Activated naive CD8-positive, alpha-beta T cell treated with anti-CD3 and anti-CD28 coated beads for 36 hours (primary cell): ENCODE measurements around the gene DYNC1LI2. TPM values are rescaled to one million over a fixed set of nuclear protein-coding genes. Genes with fewer than 3 reads are reported as not detected.

Experiments used
- DNase-seq: peaks from one replicate; pipeline ENCODE4 v3.0.0; 2021
- H3K27ac Mint-ChIP-seq: one replicate; pipeline ENCODE4 v1.8.0; 2022; ENCODE audit warnings: mild to moderate bottlenecking, moderate library complexity, mixed read lengths
- H3K27me3 Mint-ChIP-seq: one replicate; pipeline ENCODE4 v1.8.0; 2022; ENCODE audit warnings: mild to moderate bottlenecking, mixed read lengths
- H3K36me3 Mint-ChIP-seq: one replicate; pipeline ENCODE4 v1.8.0; 2021; ENCODE audit warnings: mild to moderate bottlenecking, mixed read lengths
- H3K4me1 Mint-ChIP-seq: one replicate; pipeline ENCODE4 v1.8.0; 2021; ENCODE audit warnings: mixed read lengths
- H3K4me3 Mint-ChIP-seq: one replicate; pipeline ENCODE4 v1.8.0; 2022; ENCODE audit warnings: mild to moderate bottlenecking, moderate library complexity, mixed read lengths
- H3K9me3 Mint-ChIP-seq: one replicate; pipeline ENCODE4 v1.8.0; 2022; ENCODE audit warnings: mixed read lengths
- total RNA-seq, 2 experiments: library from RNA; stranded (reverse); gene quantifications; one replicate each; pipeline ENCODE4 v1.2.3, GENCODE V29; 2021

Gene DYNC1LI2
- total RNA-seq, 2 experiments from 2014 or later, result 38.8 to 41.1 TPM

DNA sequence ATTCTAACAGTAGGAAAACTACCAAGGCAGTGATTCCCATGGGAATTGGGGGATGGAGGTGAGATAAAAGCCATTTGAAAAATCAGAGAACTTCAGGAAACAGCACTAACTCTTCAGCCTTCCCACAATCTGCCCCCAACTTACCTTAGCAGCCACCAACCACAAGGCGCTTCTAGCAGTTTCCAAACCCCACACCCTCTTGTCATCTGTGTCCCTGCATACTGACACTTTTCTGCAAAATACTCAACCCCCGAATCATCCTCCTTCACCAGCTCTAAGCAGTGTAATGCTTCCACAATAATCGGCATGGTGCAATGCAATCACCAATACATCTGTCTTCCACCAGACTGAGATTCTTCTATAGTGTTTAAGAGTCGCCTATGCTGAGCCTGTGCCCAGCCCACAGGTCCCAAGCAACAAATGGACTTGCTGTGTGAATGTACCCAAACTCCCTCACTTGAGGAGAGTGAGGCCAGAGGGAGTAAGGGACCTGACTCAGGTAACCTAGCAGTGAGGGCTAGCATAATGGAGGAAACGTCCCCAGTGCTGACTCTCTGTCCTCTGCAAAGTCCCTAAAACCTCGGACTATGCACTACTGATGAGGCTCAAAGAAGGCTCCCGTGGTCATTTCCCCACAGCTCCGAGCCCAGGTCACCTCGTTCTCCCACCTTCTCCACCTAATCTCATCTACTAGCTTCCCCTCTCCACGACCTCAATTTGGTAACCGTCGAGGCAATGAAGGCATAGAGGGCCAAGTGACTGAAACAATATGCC lies 943 bp downstream of the DYNC1LI2 start:
- no peak for DNase-seq
- H3K4me3 Mint-ChIP-seq, result peak overlapping the region; percentile 83
- H3K27ac Mint-ChIP-seq, result peak overlapping the region; percentile 68
- peaks cover 5% of the 10 kb centered on the region for H3K27me3 Mint-ChIP-seq
- H3K36me3 Mint-ChIP-seq, result peaks cover 14% of the 10 kb centered on the region
- peaks cover 40% of the 10 kb centered on the region for H3K4me1 Mint-ChIP-seq
- no peaks in the 10 kb centered on the region for H3K9me3 Mint-ChIP-seq

DNA sequence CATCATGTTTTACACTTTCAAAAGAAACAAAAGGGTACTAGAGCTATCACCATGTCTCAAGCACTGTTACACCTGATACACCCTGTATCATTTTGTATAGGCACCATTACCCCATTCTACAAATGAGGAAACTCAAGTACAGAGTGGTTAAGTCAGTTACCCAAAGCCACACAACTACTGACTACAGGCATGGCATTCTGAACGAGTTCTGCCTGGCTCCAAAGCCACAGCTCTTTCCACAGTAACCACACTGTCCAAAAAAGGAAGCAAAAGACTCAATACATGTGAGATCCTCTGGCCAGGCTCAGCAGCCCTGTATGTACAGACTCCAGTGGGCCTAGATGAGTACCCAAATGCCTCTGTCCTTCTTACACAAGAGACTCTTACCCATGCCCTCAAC lies 4.7 kb downstream of the DYNC1LI2 start:
- Mint-ChIP-seq H3K27me3 (no peaks in the 10 kb centered on the region), H3K27ac (peak overlapping the region; percentile 69), H3K9me3 (no peaks in the 10 kb centered on the region), H3K4me3 (peak overlapping the region; percentile 4), H3K4me1 (peaks cover 34% of the 10 kb centered on the region), H3K36me3 (peaks cover 18% of the 10 kb centered on the region)
- DNase-seq, result peak; percentile 34

DNA sequence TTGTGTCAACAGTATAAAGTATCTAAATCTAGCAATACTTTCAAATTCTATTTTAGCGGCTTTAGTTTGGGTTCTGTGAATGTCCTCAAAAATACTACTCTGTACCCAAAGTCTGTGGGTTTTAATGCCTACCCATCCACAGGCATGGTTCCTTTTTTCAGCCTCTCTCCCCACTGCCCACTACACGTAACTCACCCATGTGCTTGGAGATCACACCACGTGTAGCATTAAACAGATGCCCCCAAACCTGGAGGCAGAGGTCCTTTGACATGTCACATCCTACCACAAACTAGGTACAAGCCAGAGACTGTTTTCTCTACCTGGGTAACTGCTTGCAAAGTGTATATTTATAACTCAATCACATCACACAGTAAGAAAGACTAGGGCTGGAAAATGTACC lies 5.4 kb downstream of the DYNC1LI2 start:
- Mint-ChIP-seq H3K27ac (peak overlapping the region; percentile 10), H3K4me1 (peaks cover 34% of the 10 kb centered on the region), H3K9me3 (no peaks in the 10 kb centered on the region), H3K36me3 (peaks cover 20% of the 10 kb centered on the region), H3K4me3 (no peak overlapping the region), H3K27me3 (no peaks in the 10 kb centered on the region)
- DNase-seq, result no peak

DNA sequence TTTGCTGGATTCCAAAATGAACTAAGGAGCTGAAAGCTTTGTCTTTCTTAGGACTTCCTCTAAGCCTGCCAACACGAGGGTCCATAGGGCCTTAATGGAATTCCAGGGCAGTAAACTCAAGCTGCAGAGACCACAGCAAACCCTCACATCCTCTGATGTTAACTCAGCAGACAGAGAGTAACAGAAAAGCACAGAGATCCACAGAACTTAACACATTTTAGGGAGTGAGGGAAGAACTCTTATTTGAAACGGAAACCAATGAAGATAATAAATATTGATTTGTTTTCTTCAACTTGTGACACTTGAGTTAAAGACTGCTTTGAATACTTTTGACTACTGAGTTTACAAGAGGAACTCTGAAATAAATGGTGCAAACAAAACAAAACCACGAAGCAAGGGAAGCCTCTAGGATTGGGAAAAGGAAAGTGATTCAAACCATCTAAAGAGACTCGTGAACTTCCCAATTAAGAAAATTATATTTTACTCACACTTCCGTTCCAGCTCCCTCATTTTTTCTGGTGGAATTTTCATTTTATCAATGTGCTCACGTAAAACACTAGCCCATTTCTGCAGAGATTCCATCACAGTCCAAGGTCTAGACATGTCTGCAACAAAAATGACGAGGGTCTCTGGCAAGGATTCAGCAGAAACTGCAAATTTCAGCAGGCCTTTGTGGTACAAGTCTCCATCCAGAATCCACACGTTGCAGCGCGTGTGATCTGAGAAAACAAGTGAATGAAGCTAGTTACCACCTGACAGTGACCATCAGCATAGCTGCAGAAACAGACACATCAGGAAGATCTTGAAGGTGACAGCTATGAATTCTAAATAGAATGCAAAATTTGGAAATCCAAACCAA lies 9.2 kb downstream of the DYNC1LI2 start:
- H3K9me3 Mint-ChIP-seq, result no peaks in the 10 kb centered on the region
- no peaks in the 10 kb centered on the region for H3K27me3 Mint-ChIP-seq
- peak overlapping the region; percentile 69 for H3K27ac Mint-ChIP-seq
- peaks cover 20% of the 10 kb centered on the region for H3K4me1 Mint-ChIP-seq
- DNase-seq, result no peak
- H3K36me3 Mint-ChIP-seq, result peaks cover 9% of the 10 kb centered on the region
- no peak overlapping the region for H3K4me3 Mint-ChIP-seq

DNA sequence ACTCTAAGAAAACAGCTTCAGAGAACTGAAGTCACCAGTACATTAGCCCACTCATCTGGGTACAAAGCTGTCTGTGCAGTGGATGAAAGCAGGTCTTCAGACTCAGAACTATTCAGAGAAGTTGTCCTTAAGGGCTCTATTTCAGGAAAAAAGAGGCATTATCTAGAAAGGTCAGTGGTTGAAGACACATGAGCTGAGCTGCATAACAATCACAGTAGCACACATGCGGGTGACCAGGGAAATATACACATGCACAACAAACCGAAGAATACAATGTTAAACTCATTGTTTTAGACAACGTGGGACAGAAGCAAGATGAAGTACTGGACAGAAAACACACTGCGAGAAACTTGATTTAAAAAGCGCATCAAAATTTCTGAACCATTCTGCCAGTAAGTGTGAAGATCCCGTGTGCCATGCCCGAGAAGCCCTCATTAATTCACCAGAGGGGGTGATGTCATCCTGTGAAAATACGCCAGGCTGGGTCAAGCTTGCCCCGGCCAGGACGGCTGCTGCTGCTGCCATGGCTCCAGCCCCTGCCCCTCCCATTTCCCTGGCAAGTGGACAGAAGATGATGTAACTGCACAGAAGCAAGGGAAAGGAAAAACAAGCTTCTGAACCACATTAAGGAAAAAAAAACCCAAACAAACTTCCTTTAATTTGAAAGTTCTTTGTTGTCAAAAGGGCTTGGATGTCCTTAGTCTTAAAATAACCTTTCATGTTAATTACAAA lies 10.1 kb downstream of the DYNC1LI2 start:
- Mint-ChIP-seq H3K27me3 (no peaks in the 10 kb centered on the region), H3K4me1 (peaks cover 13% of the 10 kb centered on the region), H3K27ac (no peak overlapping the region), H3K9me3 (no peaks in the 10 kb centered on the region), H3K4me3 (no peak overlapping the region), H3K36me3 (peaks cover 9% of the 10 kb centered on the region)
- DNase-seq, result no peak

DNA sequence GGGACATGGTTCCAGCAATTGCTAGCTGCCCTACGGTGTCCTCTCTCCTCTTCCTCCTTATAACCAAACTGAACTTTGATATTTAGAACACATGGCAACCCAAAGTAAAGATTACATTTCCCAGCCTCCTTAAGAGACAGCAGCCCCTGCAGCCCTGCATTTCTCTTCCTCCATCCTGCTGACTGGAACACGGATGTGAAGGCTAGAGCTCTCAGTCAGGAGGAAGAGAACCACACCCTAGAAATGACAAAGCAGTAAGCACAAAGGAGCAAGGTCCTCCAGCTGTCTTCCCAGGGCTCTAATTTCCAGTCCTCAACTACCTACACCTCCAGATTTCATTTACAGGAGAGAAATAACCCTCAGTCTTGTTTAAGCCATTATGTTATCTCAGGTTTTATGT lies 10.9 kb downstream of the DYNC1LI2 start:
- Mint-ChIP-seq H3K9me3 (no peaks in the 10 kb centered on the region), H3K4me1 (peaks cover 9% of the 10 kb centered on the region), H3K27me3 (no peaks in the 10 kb centered on the region), H3K27ac (no peak overlapping the region), H3K4me3 (no peak overlapping the region), H3K36me3 (peaks cover 10% of the 10 kb centered on the region)
- no peak for DNase-seq

DNA sequence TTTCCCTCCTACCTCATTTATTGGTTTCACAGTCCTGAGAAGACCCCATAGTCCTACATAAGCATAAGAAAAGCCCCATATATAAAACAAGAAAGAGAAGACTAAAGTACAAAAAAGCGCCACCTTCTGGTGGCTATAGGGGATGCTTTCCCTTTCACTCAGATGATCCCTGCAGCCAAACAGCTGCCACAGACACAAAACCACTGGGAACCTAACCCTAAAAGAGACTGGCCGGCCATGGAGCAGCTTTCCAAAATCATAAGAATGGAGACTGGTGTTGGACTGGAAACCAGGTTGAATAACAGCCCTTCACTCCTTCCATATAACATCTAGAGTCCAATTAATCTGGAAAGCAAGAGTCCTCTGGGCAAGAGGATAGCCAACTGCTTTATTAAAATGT lies 11.4 kb downstream of the DYNC1LI2 start:
- Mint-ChIP-seq H3K36me3 (peaks cover 10% of the 10 kb centered on the region), H3K9me3 (no peaks in the 10 kb centered on the region), H3K27ac (no peak overlapping the region), H3K4me3 (no peak overlapping the region), H3K27me3 (no peaks in the 10 kb centered on the region), H3K4me1 (peaks cover 9% of the 10 kb centered on the region)
- peak; percentile 6 for DNase-seq

DNA sequence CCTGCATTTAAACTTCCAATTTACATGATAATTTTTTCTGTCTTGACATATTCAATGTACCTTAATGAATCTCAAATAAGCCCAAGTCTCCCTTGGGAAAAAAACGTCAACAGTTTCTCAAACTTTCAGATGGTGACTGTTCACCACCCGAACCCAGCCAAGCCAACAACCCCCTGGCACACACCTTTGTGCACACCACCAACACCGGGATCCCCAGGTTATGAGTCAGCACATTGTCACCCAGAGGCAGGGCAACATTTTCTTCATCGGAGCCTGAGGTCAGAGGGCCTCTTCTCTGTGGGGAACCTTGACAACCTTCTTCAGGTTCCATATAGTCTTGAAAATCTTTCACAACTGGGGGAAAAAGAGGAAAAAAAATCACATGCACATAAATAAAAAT lies 15.5 kb downstream of the DYNC1LI2 start:
- Mint-ChIP-seq H3K36me3 (peaks cover 12% of the 10 kb centered on the region), H3K27me3 (no peaks in the 10 kb centered on the region), H3K27ac (no peak overlapping the region), H3K4me1 (peaks cover 9% of the 10 kb centered on the region), H3K4me3 (no peak overlapping the region), H3K9me3 (no peaks in the 10 kb centered on the region)
- DNase-seq, result no peak

DNA sequence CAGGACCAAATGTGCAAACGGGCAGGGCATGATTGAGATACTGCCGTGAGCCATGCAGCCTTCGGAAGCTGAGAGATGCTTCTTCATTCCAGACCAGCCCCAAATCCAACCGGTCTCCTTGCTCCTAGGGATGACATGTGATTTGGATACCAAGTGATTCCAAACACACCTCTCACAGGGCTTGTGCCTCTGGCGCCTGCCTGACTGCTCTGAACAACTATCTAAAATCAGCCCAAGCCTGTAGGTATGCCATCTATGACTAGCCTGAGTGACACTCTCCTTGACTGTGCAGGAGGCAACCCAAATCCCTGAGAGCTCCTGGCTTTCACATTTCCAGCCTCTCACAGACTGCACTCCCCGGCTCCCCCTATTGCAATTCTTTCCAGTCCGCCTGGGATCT lies 20.3 kb downstream of the DYNC1LI2 start:
- DNase-seq, result no peak
- no peaks in the 10 kb centered on the region for H3K9me3 Mint-ChIP-seq
- no peaks in the 10 kb centered on the region for H3K27me3 Mint-ChIP-seq
- peaks cover 15% of the 10 kb centered on the region for H3K36me3 Mint-ChIP-seq
- no peak overlapping the region for H3K27ac Mint-ChIP-seq
- H3K4me3 Mint-ChIP-seq, result no peak overlapping the region
- no peaks in the 10 kb centered on the region for H3K4me1 Mint-ChIP-seq

DNA sequence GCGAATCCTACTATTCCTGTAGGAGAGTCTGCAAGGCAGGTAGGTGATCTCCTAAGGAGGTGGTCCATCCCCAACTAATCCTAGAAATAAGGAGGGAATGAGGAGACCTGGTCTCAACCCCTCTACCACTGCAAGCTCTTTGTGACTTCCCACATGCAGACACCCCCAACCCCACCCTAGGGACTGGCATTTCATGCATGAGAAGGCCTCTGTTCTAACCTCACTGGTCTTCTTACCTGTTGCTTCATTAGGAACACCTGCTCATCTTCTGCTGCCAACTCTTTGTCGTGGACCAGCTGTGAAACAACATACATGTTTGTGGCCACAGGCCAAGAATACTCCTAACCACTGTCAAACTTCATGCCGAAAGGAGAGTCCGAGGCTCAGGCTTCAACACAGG lies 22.6 kb downstream of the DYNC1LI2 start:
- Mint-ChIP-seq H3K4me3 (no peak overlapping the region), H3K36me3 (peaks cover 22% of the 10 kb centered on the region), H3K9me3 (no peaks in the 10 kb centered on the region), H3K27me3 (no peaks in the 10 kb centered on the region), H3K27ac (no peak overlapping the region), H3K4me1 (no peaks in the 10 kb centered on the region)
- DNase-seq, result no peak

DNA sequence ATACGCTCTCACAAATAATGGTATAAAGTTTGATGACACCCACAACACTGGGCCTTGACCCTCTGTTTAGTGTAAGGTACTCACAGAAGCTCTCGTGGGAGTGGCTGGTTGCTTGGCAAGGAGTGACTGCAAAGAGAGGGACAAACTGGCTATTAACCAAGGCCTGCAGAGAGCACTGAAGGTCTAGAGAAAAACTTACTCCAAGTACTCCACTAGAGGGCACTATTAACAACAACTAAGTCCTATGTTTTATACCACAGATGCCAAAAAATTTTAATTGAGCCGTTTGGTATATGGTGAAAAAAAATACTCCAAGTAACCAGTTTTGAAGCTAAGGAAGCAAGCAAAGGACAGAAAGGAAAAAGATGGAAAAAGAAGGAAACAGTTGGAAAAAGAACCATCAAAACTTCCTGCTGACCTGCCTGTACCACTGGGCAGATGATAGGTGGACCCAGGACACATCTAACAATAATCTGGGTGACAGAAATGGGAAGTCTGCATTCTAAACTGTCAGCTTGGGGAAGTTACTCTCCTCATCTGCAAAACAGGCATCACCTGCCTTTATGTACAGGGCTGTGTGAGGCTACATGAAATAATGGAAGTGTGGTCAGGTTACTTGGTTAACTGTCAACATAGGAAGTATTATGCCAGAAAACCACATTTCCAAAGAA lies 23.2 kb downstream of the DYNC1LI2 start:
- H3K27ac Mint-ChIP-seq, result no peak overlapping the region

DNA sequence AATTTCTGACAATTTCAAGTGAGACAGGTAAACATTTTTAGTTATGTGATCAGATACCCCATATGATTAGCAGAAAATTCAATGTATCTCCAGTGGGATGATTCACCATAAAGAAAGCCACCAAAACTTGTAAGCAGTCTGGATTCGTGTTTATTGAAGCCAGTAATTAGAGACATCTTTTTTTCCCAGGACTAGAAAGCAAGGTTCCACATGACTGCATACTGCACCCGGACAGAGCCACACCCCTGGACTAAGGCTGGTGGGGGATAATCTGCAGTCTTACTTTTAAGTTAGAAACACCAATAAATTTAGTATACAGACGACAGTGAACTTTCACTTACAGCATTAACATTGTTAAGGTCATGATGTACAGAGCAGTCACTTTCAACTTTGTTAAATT lies 30.6 kb downstream of the DYNC1LI2 start:
- Mint-ChIP-seq H3K4me3 (no peak overlapping the region), H3K27ac (no peak overlapping the region), H3K27me3 (no peaks in the 10 kb centered on the region), H3K9me3 (no peaks in the 10 kb centered on the region), H3K36me3 (peaks cover 11% of the 10 kb centered on the region), H3K4me1 (no peaks in the 10 kb centered on the region)
- DNase-seq, result no peak

More for the DNA sequence above, 23.2 kb downstream of the DYNC1LI2 start:
- Mint-ChIP-seq H3K27me3 (no peaks in the 10 kb centered on the region), H3K4me3 (no peak overlapping the region), H3K4me1 (no peaks in the 10 kb centered on the region), H3K36me3 (peaks cover 19% of the 10 kb centered on the region), H3K9me3 (no peaks in the 10 kb centered on the region)
- DNase-seq, result no peak

DNA sequence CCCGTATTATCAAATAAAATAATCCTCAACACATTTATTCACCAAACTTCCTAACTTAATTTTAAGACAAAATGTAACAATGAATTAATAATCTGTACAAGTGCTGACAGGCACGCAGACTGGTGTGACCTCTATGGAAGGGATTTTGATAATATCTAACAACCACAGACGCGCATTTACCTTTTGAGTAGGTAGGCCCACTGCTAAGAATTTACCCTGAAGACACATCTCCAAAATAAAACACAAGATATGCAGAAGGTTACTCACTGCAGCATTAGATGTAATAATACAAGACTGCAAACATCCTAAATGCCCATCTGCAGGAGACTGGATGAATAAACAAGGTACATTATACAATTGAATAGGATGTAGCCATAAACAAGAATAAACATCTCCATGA lies 32.2 kb downstream of the DYNC1LI2 start:
- Mint-ChIP-seq H3K4me1 (no peaks in the 10 kb centered on the region), H3K9me3 (no peaks in the 10 kb centered on the region), H3K27ac (no peak overlapping the region), H3K27me3 (no peaks in the 10 kb centered on the region), H3K4me3 (no peak overlapping the region), H3K36me3 (peaks cover 4% of the 10 kb centered on the region)
- no peak for DNase-seq

DNA sequence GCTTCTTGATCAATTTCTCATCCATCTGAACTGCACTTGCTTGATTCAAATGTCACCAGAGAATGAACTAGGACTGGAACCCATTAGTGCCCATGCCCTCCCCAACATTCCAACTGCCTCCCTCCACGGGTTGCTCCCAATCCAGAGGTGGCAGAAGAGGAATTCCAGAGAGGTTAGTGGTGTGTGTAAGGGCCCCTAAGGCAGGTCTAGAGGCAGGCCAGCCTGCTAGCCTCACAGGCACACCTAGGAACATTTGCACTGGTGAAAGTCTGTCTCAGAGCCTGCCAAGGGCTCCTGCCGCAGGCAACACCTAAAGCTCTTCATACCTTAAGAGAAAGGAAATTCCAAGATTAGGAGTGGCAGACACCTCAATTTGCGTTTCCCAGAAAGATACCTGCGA lies 33.6 kb downstream of the DYNC1LI2 start:
- Mint-ChIP-seq H3K9me3 (no peaks in the 10 kb centered on the region), H3K36me3 (no peaks in the 10 kb centered on the region), H3K27ac (no peak overlapping the region), H3K4me3 (no peak overlapping the region), H3K27me3 (no peaks in the 10 kb centered on the region), H3K4me1 (no peaks in the 10 kb centered on the region)
- DNase-seq, result no peak
